Measurements from ENCODE around the gene CELA2A.
"Not testable (repeated sequence)": the region's sequence is repeated elsewhere in the genome, so short reads cannot be mapped to it uniquely, and the experiment has no call there.

Gene CELA2A

DNA sequence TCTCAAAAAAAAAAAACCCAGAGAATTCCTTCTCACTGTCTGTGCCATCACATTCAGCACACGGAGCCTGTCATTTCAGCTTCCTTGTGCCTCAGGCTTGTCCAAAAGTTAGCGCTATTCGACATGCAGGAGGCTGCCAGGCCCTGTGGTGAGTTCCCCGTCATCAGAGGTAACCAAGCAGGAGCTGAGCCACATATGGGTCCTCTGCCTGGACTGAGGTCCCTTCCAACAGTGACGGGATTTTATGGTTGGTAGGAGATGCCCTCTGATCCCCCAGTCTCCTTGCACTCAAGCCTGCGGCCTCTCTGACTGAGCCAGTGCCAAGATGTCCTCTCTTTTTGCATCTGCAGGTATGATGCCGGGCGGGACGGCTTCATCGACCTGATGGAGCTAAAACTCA lies 31.0 kb upstream of the CELA2A start:
- DNase-seq: no peak

DNA sequence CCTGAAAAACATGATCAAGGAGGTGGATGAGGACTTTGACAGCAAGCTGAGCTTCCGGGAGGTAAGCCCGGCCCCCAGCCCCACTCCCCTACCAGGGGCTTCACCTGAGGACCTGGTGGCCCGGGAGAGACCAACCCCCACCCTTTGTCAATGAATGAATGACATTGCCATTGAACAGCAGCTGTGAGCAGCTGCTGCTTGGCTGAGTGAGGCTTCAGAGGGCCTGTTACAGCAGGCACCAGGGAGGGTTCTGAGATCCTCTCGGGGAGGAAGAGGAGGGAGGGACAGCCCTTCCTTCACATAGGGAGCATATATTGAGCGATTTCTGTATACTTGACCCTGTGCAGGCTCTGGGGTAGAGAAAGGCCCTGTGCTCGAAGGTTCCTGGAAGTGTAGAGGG lies 30.6 kb upstream of the CELA2A start:
- DNase-seq: no peak

DNA sequence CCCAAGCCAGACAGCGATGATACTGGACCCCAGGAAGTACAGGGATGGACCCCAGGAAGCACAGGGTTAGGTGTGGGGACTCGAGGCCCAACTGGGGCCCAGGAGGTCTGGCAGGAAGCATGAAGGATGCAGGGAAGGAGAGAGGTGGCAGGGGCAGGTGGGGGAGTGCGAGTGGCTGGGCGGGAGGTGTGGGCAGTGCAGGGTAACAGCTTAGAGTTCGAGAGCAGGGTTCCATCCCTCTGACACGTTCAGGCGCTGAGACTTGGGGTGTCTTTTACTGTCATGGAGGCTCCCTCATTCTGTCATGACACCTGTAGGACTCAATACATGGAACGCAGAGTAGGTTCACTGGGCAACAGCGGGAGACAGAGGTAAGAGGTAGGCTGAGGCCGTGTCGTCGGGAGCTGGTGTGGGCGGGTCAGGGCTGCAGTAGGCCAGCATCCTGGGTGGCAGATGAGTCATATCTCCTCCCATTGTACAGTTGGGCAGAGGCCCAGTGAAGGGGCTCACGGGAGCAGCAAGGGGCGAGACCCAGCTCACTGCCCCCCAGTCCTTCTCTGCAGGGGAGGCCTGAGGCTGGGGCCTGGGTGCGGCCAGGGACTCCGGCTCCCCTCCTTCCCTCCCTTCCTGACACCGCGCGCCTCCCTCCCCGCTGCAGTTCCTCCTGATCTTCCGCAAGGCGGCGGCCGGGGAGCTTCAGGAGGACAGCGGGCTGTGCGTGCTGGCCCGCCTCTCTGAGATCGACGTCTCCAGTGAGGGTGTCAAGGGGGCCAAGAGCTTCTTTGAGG lies 29.8 kb upstream of the CELA2A start:
- DNase-seq: no peak

DNA sequence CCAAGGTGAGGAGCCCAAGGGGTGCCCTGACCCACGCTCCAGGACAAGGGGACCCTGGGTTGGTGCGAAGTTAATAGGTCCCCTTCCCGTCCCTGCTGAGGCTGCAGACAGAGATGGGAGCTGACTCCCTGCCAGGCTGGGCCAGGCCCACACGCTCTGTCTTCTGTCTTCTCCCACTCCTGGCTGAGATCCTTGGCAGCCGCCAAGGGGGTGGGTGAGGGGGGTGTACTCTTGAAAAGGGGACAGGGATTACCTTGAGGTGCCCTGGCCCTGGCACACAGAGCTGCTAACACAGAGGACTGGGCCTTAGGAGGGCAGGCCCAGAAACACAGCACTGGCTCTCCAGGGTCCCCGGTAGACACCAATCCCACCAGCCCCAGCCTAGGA lies 29.3 kb upstream of the CELA2A start:
- DNase-seq: no peak

DNA sequence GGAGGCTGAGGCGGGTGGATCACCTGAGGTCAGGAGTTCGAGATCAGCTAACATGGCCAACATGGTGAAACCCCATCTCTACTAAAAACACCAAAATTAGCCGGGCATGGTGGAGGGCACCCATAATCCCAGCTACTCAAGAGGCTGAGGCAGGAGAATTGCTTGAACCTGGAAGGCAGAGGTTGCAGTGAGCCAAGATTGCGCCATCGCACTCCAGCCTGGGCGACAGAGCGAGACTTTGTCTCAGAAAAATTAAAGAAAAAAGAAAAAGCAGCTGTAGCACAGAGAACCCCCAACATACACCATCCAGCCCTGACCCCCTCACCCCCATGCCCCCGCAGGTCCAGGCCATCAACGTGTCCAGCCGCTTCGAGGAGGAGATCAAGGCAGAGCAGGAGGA lies 28.3 kb upstream of the CELA2A start:
- DNase-seq: not testable (repeated sequence)

DNA sequence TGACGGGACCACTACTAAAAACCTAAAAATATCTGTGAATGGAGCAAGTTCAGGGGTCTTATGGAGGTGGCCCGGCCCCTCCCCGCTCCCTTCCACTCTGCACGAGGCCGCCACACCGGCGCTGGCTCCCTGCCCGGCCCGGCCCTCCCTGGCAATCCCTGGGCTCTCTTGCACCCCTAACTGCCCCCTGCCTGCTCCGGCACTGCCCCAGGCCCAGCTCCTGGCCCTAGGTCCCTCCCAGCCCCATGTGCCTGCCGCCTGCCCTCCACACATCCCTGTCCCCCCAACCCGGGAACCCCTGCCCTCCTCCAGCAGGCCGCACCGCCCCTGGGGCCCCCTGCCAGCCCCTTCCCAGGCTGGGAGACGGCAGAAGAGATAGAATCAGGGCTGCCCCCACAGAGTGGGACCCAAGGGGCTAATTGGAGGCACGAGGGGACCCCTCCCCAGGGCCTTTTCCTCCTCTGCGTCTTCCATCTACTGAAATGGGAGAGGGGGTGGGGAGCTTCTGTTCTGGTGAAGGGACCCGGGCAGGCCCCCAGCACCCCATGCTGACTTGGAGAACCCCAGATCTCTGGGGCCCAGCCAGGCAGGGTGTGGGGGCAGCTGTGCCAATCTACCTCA lies 27.6 kb upstream of the CELA2A start:
- no peak for DNase-seq

DNA sequence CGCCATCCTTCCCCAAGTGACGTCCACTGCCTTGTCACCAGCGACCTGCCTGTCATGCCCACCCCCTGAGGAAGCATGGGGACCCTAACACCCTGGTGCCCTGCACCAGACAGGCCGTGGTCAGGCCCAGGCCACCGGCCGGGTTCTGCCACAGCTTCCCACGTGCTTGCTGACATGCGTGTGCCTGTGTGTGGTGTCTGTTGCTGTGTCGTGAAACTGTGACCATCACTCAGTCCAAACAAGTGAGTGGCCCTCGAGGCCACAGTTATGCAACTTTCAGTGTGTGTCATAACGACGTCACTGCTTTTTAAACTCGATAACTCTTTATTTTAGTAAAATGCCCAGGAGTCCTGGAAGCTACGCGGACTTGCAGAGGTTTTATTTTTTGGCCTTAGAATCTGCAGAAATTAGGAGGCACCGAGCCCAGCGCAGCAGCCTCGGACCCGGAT lies 26.8 kb upstream of the CELA2A start:
- no peak for DNase-seq

DNA sequence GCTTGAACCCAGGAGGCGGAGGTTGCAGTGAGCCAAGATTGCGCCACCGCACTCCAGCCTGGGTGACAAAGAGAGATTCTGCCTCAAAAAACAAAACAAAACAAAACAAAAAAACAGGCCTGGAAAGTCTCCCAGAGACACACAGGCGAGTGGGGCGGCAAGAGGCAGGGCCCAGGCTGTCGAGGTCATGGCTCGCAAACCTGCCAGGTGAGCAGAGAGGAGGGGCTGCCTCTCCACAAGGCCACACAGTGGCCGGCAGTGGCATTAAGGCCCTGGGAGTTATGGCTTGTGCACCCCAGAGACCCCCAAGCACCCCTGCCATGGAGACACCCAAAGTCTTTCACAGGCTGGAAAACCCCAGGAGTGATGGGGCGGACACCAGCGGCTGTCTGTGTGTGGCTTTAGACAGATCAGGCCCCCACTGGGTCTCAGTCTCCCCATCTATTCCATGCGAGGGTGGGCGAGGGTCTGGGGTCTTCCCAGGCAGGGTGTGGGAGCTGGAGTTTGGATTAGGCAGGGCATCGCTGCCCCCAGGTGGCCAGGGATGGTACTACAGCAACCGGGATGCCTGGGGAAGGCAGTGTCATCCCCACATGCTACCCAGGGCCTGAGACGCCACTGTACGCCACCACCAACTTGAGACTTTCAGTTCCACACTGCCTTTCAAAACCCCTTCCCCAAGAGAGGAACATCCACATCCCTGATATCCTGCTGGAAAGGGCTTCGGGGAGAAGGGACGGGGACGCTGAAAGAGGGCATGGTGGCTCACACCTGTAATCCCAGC lies 25.6 kb upstream of the CELA2A start:
- DNase-seq: peak; percentile 85

DNA sequence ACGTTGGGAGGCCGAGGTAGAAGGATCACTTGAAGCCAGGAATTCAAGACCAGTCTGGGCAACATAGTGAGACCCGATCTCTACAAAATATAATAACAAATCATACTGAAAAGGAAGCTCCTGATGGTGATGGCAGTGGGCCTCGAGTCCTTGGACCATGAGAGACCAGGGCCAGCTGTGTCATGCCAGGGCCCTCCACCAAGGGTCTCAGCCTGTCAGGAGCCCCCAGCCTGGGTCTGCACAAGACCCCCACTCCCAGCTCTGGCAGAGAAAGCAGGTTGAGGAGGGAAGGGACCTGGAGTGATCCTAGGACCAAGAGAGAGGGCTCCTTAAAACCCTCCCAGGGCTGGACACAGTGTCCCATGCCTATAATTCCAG lies 25.0 kb upstream of the CELA2A start:
- no peak for DNase-seq

DNA sequence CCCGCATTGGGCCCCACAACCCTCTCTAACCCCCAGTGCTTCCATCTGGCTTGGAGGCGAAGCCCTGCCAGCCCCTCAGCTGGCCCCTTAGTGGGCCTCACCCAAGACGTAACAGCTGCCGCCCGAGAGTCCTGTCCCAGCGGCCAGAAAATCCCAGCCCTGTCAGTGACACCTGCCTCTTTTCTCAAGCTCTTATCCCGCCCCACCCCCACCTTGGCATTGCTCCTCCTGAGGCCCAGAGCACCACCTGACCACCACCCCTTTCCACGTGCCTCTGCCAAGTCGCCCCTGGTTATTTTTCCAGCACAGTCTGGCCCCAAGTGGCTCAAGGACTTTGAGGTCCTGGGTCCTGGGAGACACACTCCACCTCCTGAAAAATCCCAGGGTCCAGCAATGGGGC lies 24.2 kb upstream of the CELA2A start:
- DNase-seq: no peak

DNA sequence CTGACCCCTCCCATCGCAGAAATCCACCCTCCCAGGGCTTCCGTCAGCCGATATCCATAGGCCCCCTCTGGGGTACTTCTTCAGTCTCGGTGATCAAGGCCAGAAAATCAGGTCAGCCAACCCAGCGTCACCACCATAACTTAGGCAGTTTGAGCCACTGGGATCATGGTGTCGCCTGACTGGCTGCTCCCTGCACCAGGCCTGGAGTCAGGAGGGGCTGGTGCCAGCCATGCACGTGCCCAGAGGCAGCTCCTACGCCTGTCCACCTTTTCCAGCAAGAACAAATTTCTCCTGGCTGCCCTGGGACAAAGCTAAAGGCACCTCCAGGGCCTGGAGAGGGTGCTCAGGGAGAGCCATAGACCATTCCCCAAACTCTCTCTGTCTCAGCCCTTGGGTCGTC lies 23.1 kb upstream of the CELA2A start:
- DNase-seq: no peak

DNA sequence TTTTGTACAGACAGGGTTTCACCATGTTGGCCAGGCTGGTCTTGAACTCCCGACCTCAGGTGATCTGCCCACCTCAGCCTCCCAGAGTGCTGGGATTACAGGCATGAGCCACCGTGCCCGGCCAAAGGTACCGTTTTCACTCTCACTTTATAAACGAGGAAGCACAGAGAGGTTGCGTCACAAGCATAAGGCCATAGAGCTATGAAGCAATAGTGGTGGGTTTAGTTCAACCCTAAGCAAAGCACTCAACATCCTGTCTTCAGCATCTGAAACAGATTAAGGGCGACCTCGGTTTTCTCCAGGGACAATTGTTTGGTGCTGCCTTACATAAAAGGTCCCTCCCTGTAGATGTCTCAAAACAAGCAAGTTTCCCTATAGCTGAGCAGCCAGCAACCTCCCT lies 21.8 kb upstream of the CELA2A start:
- DNase-seq: not testable (repeated sequence)

DNA sequence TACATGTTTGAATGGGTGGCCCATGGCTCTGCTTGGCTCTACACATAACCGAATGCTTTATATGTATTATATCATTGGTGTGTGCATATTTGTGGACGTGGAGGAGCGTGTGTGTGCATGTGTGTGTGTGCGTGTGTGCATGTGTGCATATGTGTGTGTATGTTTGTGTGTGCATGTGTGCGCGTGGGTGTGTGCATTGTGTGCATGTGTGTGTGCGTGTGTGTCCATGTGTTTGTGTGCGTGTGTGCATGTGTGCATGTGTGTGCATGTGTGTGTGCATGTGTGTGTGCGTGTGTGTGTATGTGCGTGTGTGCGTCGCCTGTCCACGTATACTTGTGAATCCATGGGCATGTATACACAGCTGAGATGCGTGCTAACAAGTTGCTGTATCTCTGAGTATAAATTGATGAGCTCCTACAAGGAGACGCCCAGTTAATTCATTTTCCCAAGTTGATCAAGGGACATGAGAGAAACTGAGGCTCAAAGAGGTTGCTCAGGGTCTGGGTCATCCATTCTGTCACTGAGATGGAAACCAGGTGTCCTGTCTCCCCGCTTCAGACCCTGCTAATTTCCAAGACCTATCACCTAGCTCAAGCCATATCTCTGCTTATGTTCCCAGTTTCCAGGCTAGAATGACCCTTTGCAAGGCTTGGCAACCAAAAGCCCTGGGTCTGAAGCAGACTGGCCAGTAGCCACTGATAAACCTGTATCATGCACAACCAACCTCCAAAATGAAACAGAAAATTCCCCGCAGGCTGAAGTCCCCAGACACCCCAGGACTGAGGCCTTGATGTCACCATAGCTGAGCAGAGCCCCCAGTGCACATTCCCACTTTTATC lies 21.1 kb upstream of the CELA2A start:
- DNase-seq: no peak

DNA sequence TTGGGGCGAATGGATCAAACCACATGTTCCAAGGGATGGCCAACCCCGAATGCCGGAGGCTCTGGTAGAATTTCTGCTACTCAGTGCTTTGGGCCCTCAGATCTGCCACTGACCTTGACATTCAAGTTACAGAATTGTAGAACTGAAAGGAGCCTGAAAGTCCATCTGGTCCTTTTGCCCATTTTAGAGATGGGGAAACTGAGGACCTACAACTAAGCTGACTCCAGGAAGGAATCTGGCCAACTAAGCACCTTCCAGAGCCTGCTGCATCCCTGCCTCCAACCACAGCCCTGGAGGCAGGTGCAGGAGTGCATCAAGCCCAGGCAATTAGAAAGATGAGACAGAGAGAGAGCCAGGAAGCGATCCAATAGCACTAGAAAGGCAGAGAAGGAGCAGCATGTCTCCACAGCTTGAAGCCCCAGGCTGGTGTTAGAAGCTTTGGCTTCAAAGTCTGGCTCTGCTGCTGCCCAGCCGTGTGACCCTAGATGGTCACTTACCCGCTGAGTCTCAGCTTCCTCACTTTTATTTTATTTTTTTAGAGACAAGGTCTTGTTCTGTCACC lies 19.6 kb upstream of the CELA2A start:
- DNase-seq: no peak

DNA sequence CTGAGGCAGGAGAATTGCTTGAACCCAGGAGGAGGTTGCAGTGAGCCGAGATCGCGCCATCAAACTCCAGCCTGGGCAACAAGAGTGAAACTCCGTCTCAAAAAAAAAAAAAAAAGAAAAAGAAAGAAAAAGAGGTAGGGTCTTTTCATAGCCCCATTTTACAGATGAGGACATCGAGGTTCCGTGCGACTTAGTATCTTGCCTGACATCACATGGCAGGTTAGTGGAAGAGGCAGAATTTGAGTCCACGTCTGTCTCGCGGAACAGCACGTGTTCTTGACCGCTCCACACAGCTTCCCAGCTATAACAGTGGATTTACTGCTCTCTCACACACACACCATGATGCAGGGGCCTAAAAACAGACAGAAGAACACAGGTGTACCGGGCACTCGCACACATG lies 17.2 kb upstream of the CELA2A start:
- DNase-seq: no peak

DNA sequence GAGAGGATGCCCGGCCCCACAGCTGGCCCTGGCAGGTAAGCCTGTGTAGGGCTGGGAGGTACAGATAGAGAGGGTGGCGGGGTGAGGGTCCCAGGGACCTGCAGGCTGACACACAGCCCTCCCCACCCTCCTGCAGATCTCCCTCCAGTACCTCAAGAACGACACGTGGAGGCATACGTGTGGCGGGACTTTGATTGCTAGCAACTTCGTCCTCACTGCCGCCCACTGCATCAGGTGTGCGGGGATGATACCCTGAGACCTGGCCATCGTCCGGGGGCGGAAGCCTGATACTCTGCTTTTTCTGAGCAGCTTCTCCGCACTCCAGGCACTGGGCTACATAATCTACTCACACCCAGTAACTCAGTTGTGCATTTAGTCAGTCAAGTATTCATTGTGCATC lies 16.2 kb upstream of the CELA2A start:
- DNase-seq: no peak

DNA sequence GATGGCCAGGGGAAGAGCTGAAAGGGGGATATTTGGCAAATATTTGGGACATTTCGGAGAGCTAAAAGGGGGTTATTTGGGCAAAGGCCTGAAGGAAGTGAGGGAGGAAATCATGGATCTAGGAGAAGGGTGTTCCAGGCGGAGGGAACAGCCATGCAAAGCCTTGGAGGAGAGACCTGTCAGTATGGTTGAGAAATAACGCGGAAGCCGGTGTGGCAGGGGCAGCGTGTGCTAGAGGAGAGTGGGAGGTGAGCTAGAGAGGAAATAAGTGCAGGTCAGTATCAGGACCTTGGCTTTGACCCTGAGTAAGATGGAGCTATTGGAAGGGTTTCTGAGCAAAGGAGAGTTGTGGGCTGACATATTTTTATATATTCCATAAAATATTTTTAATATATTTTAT lies 15.3 kb upstream of the CELA2A start:
- DNase-seq: no peak

DNA sequence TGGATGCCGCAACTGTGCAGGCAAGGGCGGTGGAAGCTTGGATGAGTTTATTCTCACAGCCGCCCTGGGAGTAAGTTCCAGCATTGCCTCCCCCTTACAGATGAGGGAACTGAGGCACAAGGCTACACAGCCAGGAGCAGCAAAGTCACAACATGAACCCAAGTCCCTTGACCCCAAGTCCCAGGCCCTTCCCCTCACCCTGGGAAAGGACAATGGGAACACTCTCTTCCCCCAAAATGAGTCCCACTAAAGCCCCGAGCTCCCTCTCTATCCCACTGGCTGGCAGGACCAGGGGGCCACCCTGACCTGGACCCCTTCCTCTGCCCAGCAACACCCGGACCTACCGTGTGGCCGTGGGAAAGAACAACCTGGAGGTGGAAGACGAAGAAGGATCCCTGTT lies 14.4 kb upstream of the CELA2A start:
- DNase-seq: no peak

DNA sequence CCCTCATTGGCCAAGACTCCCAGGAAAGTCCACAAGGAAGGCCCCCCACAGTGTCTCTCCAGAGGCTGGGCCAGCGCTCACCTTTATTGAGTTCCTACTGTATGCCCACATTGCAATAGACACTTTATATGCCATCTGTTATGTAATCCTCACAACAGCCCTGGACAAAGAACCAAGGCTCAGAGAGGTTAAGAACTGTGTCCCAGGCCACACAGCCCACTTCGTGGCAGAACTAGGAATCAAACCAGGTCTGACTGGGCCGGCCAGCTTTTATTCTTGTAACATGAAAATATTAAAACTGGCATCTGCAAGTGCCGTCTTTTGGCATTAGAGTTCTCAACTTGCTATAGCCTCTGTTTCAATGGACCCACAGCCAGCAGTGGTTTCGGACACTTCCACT lies 13.8 kb upstream of the CELA2A start:
- DNase-seq: no peak

DNA sequence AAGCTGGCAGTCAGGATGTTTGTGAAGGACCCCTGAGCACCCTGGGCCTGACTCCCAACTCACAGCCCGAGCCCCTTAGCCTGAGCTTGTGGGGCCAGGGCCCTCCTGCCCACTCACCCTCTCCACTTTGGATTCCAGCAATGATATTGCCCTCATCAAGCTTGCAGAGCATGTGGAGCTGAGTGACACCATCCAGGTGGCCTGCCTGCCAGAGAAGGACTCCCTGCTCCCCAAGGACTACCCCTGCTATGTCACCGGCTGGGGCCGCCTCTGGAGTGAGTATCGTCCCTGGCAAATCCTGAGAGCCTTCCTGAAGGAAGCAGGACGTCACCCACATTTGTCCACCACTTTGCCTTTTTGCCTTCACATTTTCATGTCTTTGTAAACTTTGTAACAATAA lies 13.3 kb upstream of the CELA2A start:
- no peak for DNase-seq

DNA sequence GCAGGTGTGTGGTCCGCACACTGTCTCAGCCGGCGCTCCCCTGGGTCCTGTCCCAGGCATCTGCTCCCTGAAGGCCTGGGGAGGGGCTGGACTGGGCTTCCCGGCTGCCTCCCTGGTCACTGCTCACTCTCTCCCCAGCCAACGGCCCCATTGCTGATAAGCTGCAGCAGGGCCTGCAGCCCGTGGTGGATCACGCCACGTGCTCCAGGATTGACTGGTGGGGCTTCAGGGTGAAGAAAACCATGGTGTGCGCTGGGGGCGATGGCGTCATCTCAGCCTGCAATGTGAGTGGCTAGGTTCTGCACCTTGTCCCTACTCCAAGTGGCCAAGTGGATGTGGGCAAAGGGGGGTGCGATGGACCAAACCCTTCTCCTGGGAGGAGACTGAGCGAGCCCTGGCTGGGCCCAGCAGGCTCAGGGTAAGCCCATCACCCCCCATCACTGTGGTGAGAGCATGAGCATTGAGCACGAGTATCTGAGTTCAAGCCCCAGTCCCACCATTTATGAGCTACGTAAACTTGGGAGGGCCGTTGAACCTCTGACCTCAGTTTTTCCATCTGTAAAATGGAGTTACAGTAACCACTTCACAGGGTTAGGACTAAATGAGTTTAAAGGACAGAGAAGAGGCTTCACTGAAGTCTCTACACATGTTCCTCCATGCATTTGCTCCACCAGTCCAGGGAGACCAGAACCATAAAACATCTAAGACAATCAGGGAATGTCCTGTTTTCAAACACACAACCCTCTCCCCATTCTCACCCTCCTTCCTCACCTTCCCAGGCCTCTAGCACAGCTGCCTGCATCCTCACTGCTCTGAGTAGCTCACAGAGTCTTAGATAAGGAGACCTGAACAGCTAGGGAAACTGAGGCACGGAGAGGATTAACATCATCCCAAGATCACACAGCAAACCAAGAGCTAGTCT lies 11.8 kb upstream of the CELA2A start:
- no peak for DNase-seq
